ENCODE measurements around the gene NDUFB3. TPM values are rescaled to one million over a fixed set of nuclear protein-coding genes. Genes with fewer than 3 reads are reported as not detected.
"Not testable (repeated sequence)": the region's sequence is repeated elsewhere in the genome, so short reads cannot be mapped to it uniquely, and the experiment has no call there.

NDUFB3 gene
- 100 to 1,000 TPM in 1 of 3 donors, 10 to 100 TPM in 2; 28.9 to 110 (median 73.3) TPM for polyA plus RNA-seq

- no peak within 1 kb of the TSS for H3K27ac ChIP-seq (ENCODE audit: low read depth, low read length)
- WGBS, 3 donors: 0 to 1% (median 0%) methylated on average over 31 to 34 of the region's 34 CpGs
These were observed at the start of gene NDUFB3, which contains the start of gene HYCC2 for GRCh38 chr2:201071479-201072200. NDUFB3 (plus strand) TSS chr2:201072001; CDS start chr2:201078883, 6,882 bp downstream. HYCC2 (minus strand) TSS chr2:201071671; CDS start chr2:201024009, 47,662 bp downstream.

GRCh38 chr2:201024518-201024917 lies 47.3 kb upstream of the NDUFB3 start:
- no peak overlapping the region for H3K27ac ChIP-seq (ENCODE audit: low read depth, low read length)

GRCh38 chr2:201034355-201034754 lies 37.4 kb upstream of the NDUFB3 start:
- not testable (repeated sequence) for H3K27ac ChIP-seq (ENCODE audit: low read depth, low read length)
- WGBS, 3 donors: 90 to 100% methylated on average over 1 of the region's 2 CpGs; no CpG with 5 or more reads in 1 of the 3 donors

- not testable (repeated sequence) for H3K27ac ChIP-seq (ENCODE audit: low read depth, low read length)
- WGBS, 3 donors: 94 to 98% (median 95%) methylated on average over 4 of the region's 4 CpGs
These were observed 33.4 kb upstream of the NDUFB3 start for GRCh38 chr2:201038361-201038760.

GRCh38 chr2:201038855-201039254 lies 32.9 kb upstream of the NDUFB3 start:
- 79 to 97% (median 93%) methylated on average over 2 of the region's 2 CpGs for WGBS, 3 donors
- no peak overlapping the region for H3K27ac ChIP-seq (ENCODE audit: low read depth, low read length)

GRCh38 chr2:201040867-201041628 lies 30.8 kb upstream of the NDUFB3 start:
- 70 to 80% (median 77%) methylated on average over 4 of the region's 4 CpGs for WGBS, 3 donors
- H3K27ac ChIP-seq (ENCODE audit: low read depth, low read length): no peak overlapping the region

- not testable (repeated sequence) for H3K27ac ChIP-seq (ENCODE audit: low read depth, low read length)
- WGBS, 3 donors: 96 to 98% (median 97%) methylated on average over 23 to 36 of the region's 36 CpGs
These were observed 29.4 kb upstream of the NDUFB3 start for GRCh38 chr2:201042451-201042850.

GRCh38 chr2:201043050-201043449 lies 28.8 kb upstream of the NDUFB3 start:
- not testable (repeated sequence) for H3K27ac ChIP-seq (ENCODE audit: low read depth, low read length)
- WGBS, 3 donors: 75 to 97% (median 87%) methylated on average over 4 to 5 of the region's 5 CpGs

GRCh38 chr2:201046881-201047280 lies 24.9 kb upstream of the NDUFB3 start:
- H3K27ac ChIP-seq (ENCODE audit: low read depth, low read length): no peak overlapping the region
- 94 to 97% (median 95%) methylated on average over 2 of the region's 2 CpGs for WGBS, 3 donors

- 95 to 96% (median 96%) methylated on average over 11 of the region's 11 CpGs for WGBS, 3 donors
- H3K27ac ChIP-seq (ENCODE audit: low read depth, low read length): no peak overlapping the region
These were observed 22.3 kb upstream of the NDUFB3 start for GRCh38 chr2:201049455-201049854.

GRCh38 chr2:201057087-201057521 lies 14.7 kb upstream of the NDUFB3 start:
- no peak overlapping the region for H3K27ac ChIP-seq (ENCODE audit: low read depth, low read length)
- WGBS, 3 donors: 49 to 61% (median 50%) methylated on average over 2 of the region's 2 CpGs

GRCh38 chr2:201057715-201058248 lies 14.0 kb upstream of the NDUFB3 start:
- WGBS, 3 donors: 49 to 65% (median 59%) methylated on average over 4 of the region's 4 CpGs
- H3K27ac ChIP-seq (ENCODE audit: low read depth, low read length): no peak overlapping the region

GRCh38 chr2:201058914-201059313 lies 12.9 kb upstream of the NDUFB3 start:
- no peak overlapping the region for H3K27ac ChIP-seq (ENCODE audit: low read depth, low read length)
- whole genome bisulfite sequencing, 3 donors: 40 to 76% (median 42%) methylated on average over 1 of the region's 1 CpG

- WGBS, 3 donors: 77 to 84% (median 80%) methylated on average over 10 of the region's 10 CpGs
These were observed 11.6 kb upstream of the NDUFB3 start for GRCh38 chr2:201059961-201060755.

GRCh38 chr2:201063516-201063915 lies 8.3 kb upstream of the NDUFB3 start:
- H3K27ac ChIP-seq (ENCODE audit: low read depth, low read length): not testable (repeated sequence)
- whole genome bisulfite sequencing, 3 donors: 91 to 98% (median 95%) methylated on average over 5 of the region's 5 CpGs

More at GRCh38 chr2:201059961-201060755, 11.6 kb upstream of the NDUFB3 start:
- no peak overlapping the region for H3K27ac ChIP-seq (ENCODE audit: low read depth, low read length)

- WGBS, 3 donors: 60 to 68% (median 62%) methylated on average over 2 of the region's 2 CpGs
- H3K27ac ChIP-seq (ENCODE audit: low read depth, low read length): no peak overlapping the region
These were observed 6.9 kb upstream of the NDUFB3 start for GRCh38 chr2:201064797-201065329.

- 0 to 1% (median 1%) methylated on average over 21 of the region's 21 CpGs for WGBS, 3 donors
- no peak overlapping the region for H3K27ac ChIP-seq (ENCODE audit: low read depth, low read length)
These were observed 788 bp upstream of the NDUFB3 start for GRCh38 chr2:201070948-201071478.

- 1 to 2% (median 2%) methylated on average over 5 of the region's 5 CpGs for WGBS, 3 donors
- H3K27ac ChIP-seq (ENCODE audit: low read depth, low read length): no peak overlapping the region
These were observed 365 bp downstream of the NDUFB3 start for GRCh38 chr2:201072201-201072530.
